ENCODE measurements around the gene APPBP2. TPM values are rescaled to one million over a fixed set of nuclear protein-coding genes. Genes with fewer than 3 reads are reported as not detected.
"Not testable (repeated sequence)": the region's sequence is repeated elsewhere in the genome, so short reads cannot be mapped to it uniquely, and the experiment has no call there.

Gene APPBP2
- total RNA-seq, 1 experiment from 2014 or later = 44.9 TPM

GRCh38 chr17:60557805-60558204, 31.8 kb upstream of the APPBP2 start:
- peaks cover 4% of the 10 kb centered on the region for H3K9me3 ChIP-seq (ENCODE audit: low read depth, low read length, poor library complexity, severe bottlenecking)
- DNase-seq (ENCODE audit: low spot score) = no peak
- no TSS peak for BruUV-seq (replicated peaks)
- intact Hi-C loops (cut with micrococcal nuclease; ENCODE audit: unreplicated experiment) = no loop called here
- TF ChIP-seq EZH2 (IDR thresholded peaks at IDR 0.05; ENCODE audit: borderline replicate concordance, low read depth, low read length, poor library complexity, severe bottlenecking) = no peak
- TF ChIP-seq CTCF (conservative IDR thresholded peaks at IDR 0.05; ENCODE audit: low read depth, low read length) = no peak
- no peaks in the 10 kb centered on the region for H3K4me1 ChIP-seq (ENCODE audit: insufficient read depth, low read length, poor library complexity, severe bottlenecking)
- CTCF ChIA-PET = no interaction called here
- no peak overlapping the region for H3K4me3 ChIP-seq (ENCODE audit: low read depth, low read length, poor library complexity, severe bottlenecking)
- no peak overlapping the region for H3K27ac ChIP-seq (ENCODE audit: low read depth, low read length, poor library complexity, severe bottlenecking)
- no peaks in the 10 kb centered on the region for H3K27me3 ChIP-seq (replicated peaks; ENCODE audit: insufficient read depth, low read depth, low read length, poor library complexity)
- POLR2A ChIA-PET (ENCODE audit: low non-redundant PET) = no interaction called here
- no peaks in the 10 kb centered on the region for H3K36me3 ChIP-seq (ENCODE audit: insufficient read depth, low read length, poor library complexity, severe bottlenecking)

GRCh38 chr17:60555786-60556185, 29.7 kb upstream of the APPBP2 start:
- POLR2A ChIA-PET (ENCODE audit: low non-redundant PET) = no interaction called here
- TF ChIP-seq EZH2 (IDR thresholded peaks at IDR 0.05; ENCODE audit: borderline replicate concordance, low read depth, low read length, poor library complexity, severe bottlenecking) (no peak), CTCF (conservative IDR thresholded peaks at IDR 0.05; ENCODE audit: low read depth, low read length) (no peak)
- no peak for DNase-seq (ENCODE audit: low spot score)
- no peaks in the 10 kb centered on the region for H3K27me3 ChIP-seq (replicated peaks; ENCODE audit: insufficient read depth, low read depth, low read length, poor library complexity)
- no peak overlapping the region for H3K4me3 ChIP-seq (ENCODE audit: low read depth, low read length, poor library complexity, severe bottlenecking)
- no peaks in the 10 kb centered on the region for H3K4me1 ChIP-seq (ENCODE audit: insufficient read depth, low read length, poor library complexity, severe bottlenecking)
- no peaks in the 10 kb centered on the region for H3K36me3 ChIP-seq (ENCODE audit: insufficient read depth, low read length, poor library complexity, severe bottlenecking)
- intact Hi-C loops (cut with micrococcal nuclease; ENCODE audit: unreplicated experiment) = no loop called here
- peaks cover 4% of the 10 kb centered on the region for H3K9me3 ChIP-seq (ENCODE audit: low read depth, low read length, poor library complexity, severe bottlenecking)
- CTCF ChIA-PET = no interaction called here
- no TSS peak for BruUV-seq (replicated peaks)
- no peak overlapping the region for H3K27ac ChIP-seq (ENCODE audit: low read depth, low read length, poor library complexity, severe bottlenecking)

GRCh38 chr17:60554377-60554788, 28.3 kb upstream of the APPBP2 start:
- no TSS peak for BruUV-seq (replicated peaks)
- intact Hi-C loops (cut with micrococcal nuclease; ENCODE audit: unreplicated experiment) = no loop called here
- ChIA-PET CTCF (no interaction called here), POLR2A (ENCODE audit: low non-redundant PET) (no interaction called here)
- H3K4me3 ChIP-seq (ENCODE audit: low read depth, low read length, poor library complexity, severe bottlenecking) = no peak overlapping the region
- peak; percentile 39 for DNase-seq (ENCODE audit: low spot score)
- H3K27ac ChIP-seq (ENCODE audit: low read depth, low read length, poor library complexity, severe bottlenecking) = no peak overlapping the region
- H3K9me3 ChIP-seq (ENCODE audit: low read depth, low read length, poor library complexity, severe bottlenecking) = peaks cover 4% of the 10 kb centered on the region
- TF ChIP-seq CTCF (conservative IDR thresholded peaks at IDR 0.05; ENCODE audit: low read depth, low read length) (no peak), EZH2 (IDR thresholded peaks at IDR 0.05; ENCODE audit: borderline replicate concordance, low read depth, low read length, poor library complexity, severe bottlenecking) (no peak)
- no peaks in the 10 kb centered on the region for H3K27me3 ChIP-seq (replicated peaks; ENCODE audit: insufficient read depth, low read depth, low read length, poor library complexity)
- no peaks in the 10 kb centered on the region for H3K4me1 ChIP-seq (ENCODE audit: insufficient read depth, low read length, poor library complexity, severe bottlenecking)
- no peaks in the 10 kb centered on the region for H3K36me3 ChIP-seq (ENCODE audit: insufficient read depth, low read length, poor library complexity, severe bottlenecking)

- H3K27me3 ChIP-seq (replicated peaks; ENCODE audit: insufficient read depth, low read depth, low read length, poor library complexity); H3K4me3 ChIP-seq (ENCODE audit: low read depth, low read length, poor library complexity, severe bottlenecking); H3K27ac ChIP-seq (ENCODE audit: low read depth, low read length, poor library complexity, severe bottlenecking); H3K4me1 ChIP-seq (ENCODE audit: insufficient read depth, low read length, poor library complexity, severe bottlenecking); BruUV-seq (replicated peaks); intact Hi-C loops (cut with micrococcal nuclease; ENCODE audit: unreplicated experiment); H3K9me3 ChIP-seq (ENCODE audit: low read depth, low read length, poor library complexity, severe bottlenecking); DNase-seq (ENCODE audit: low spot score); H3K36me3 ChIP-seq (ENCODE audit: insufficient read depth, low read length, poor library complexity, severe bottlenecking); CTCF ChIA-PET; POLR2A ChIA-PET (ENCODE audit: low non-redundant PET): not testable (repeated sequence)
Measured at GRCh38 chr17:60552255-60552654, 26.2 kb upstream of the APPBP2 start.
